OCI-LY7 (cell line): Measurements from ENCODE around the gene ABCF3.

ENCODE experiments used
- EZH2phosphoT487 ChIP-seq: fragments of 200-600 bp; sonication (generic); IDR thresholded peaks from 2 replicates; pipeline ENCODE4 v1.6.1; 2018; ENCODE audit warnings: low read depth, borderline replicate concordance, mild to moderate bottlenecking, mixed run types, antibody characterized with exemption, low read length, moderate library complexity, mixed read lengths
- TF ChIP-seq, protein P1 (sequence below): fragments of 200-600 bp; sonication (generic); conservative IDR thresholded peaks from 2 replicates; pipeline ENCODE4 v1.5.1; 2014; ENCODE audit warnings: mild to moderate bottlenecking, antibody characterized with exemption, low read length, moderate library complexity, mixed read lengths

DNA sequence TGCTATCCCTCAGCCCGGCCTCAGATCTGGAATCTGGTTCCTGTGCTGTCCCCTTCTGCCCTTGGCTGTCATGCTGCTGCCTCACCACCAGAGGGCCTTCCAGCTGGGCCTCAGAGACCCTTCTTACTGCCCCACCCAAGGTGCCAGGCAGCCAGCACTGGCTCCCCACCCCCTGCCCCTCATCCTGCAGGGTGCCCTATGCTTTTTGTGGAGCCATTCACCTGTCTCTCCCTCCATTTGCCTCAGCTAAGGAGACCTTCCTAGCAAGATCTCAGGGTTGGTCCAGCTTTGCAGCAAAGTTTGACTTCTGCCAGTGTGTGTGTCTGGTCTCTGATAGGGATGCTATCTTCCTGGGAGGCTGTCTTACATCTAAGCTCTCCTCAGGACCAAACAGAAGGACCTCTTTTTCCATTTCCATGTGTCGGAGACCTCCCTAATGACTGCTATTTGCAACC is 41.5 kb downstream of the ABCF3 start:
- TF ChIP-seq, protein P1, sequence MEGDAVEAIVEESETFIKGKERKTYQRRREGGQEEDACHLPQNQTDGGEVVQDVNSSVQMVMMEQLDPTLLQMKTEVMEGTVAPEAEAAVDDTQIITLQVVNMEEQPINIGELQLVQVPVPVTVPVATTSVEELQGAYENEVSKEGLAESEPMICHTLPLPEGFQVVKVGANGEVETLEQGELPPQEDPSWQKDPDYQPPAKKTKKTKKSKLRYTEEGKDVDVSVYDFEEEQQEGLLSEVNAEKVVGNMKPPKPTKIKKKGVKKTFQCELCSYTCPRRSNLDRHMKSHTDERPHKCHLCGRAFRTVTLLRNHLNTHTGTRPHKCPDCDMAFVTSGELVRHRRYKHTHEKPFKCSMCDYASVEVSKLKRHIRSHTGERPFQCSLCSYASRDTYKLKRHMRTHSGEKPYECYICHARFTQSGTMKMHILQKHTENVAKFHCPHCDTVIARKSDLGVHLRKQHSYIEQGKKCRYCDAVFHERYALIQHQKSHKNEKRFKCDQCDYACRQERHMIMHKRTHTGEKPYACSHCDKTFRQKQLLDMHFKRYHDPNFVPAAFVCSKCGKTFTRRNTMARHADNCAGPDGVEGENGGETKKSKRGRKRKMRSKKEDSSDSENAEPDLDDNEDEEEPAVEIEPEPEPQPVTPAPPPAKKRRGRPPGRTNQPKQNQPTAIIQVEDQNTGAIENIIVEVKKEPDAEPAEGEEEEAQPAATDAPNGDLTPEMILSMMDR = peak; percentile 84
- no peak for TF ChIP-seq EZH2phosphoT487
